ENCODE measurements around the gene ABCA6.

ABCA6 gene

DNA sequence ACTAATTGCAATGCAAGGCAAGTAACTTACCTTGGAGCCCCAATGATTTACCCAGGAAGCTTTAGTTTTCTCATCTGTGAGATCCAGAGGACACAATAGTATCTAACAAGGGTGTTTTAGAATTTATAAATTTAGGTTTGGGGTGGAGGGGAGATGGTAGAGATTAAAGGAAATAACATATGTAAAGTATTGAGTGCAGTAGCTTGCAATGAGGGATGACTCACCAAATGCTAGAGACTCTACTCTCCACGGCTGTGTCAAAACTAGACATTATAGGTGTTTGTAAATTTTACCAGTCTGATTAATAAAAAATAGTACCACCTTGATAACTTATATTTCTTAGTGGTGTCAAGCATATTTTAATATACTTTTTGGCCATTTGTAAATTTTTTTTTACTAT is 77.2 kb downstream of the ABCA6 start:
- no peak for TF ChIP-seq CTCF (IDR thresholded peaks at IDR 0.05; ENCODE audit: borderline replicate concordance, insufficient read depth, low read depth, low read length)
- no peak overlapping the region for H3K4me3 ChIP-seq (ENCODE audit: low read depth, low read length)

- H3K4me3 ChIP-seq (ENCODE audit: low read depth, low read length): no peak overlapping the region
- TF ChIP-seq CTCF (IDR thresholded peaks at IDR 0.05; ENCODE audit: borderline replicate concordance, insufficient read depth, low read depth, low read length): no peak
Measured at GRCh38 chr17:69064001-69064400, 77.7 kb downstream of the ABCA6 start.

- no peak overlapping the region for H3K4me3 ChIP-seq (ENCODE audit: low read depth, low read length)
Measured at GRCh38 chr17:69062860-69063581, 78.7 kb downstream of the ABCA6 start.

DNA sequence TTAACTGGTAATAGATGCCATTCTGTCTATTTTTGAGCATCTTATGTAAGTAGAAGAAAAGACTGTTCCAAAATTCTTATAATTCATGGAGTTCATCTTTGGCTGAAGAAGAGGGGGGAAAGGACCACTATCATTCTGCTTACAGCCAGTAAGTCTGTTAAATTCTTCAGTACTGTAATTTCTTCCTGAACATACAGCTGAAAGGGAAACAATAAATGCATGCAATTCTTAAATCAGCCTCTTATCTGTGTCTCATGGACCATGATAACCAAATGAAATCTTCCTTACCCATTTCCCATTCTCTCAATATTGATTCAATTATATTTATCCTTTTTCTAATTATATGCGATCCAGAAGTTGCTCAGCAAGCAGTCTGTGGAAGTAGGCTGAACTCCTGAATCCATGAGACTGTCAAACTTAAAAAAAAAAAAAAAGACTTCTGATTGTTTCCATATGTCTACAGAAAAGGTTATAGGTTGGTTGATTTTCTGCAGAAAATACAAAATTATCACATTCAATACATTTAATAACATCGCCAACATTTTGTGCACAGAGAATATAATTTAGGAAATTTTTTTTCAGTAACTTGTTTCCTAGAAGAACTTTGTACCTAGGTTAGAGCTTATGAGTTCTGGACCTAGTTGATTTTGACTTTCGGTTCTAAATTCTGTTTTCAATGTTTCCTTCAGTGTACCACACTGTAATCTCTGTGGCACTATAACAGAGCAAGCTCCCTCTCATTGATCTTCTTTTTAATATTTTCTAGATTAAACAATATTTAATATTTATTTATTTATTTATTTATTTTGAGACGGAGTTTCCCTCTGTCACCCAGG is 79.8 kb downstream of the ABCA6 start:
- H3K4me3 ChIP-seq (ENCODE audit: low read depth, low read length): no peak overlapping the region
- no peak for TF ChIP-seq CTCF (IDR thresholded peaks at IDR 0.05; ENCODE audit: borderline replicate concordance, insufficient read depth, low read depth, low read length)

More at GRCh38 chr17:69062860-69063581, 78.7 kb downstream of the ABCA6 start:
- TF ChIP-seq CTCF (IDR thresholded peaks at IDR 0.05; ENCODE audit: borderline replicate concordance, insufficient read depth, low read depth, low read length): no peak

DNA sequence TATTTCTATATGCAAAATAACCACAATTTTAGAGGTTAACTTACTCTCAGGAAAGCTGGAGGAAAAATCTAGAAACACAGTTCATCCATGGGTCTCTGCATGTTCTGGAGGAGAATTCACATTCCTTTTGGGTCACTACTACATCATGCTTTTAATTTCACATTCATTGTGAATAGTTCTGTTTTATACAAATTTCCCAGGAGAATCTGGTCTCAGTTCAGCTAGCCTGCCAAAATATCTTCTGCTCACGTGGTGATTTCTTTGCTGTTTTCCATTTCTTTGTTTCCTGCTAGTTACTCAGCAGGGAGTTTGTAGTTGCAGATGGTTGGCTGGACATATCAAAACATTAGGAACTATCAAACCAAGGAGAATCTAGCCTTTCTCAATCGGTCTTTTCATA is 80.9 kb downstream of the ABCA6 start, which contains the start of gene ABCA9:
TSS of gene ABCA9 (minus strand) at position 106 of the 400 bp plus-strand sequence. CDS start 9,801 bp downstream, outside the sequence.
- H3K4me3 ChIP-seq (ENCODE audit: low read depth, low read length): no peak within 1 kb of the TSS
- no peak for TF ChIP-seq CTCF (IDR thresholded peaks at IDR 0.05; ENCODE audit: borderline replicate concordance, insufficient read depth, low read depth, low read length)

DNA sequence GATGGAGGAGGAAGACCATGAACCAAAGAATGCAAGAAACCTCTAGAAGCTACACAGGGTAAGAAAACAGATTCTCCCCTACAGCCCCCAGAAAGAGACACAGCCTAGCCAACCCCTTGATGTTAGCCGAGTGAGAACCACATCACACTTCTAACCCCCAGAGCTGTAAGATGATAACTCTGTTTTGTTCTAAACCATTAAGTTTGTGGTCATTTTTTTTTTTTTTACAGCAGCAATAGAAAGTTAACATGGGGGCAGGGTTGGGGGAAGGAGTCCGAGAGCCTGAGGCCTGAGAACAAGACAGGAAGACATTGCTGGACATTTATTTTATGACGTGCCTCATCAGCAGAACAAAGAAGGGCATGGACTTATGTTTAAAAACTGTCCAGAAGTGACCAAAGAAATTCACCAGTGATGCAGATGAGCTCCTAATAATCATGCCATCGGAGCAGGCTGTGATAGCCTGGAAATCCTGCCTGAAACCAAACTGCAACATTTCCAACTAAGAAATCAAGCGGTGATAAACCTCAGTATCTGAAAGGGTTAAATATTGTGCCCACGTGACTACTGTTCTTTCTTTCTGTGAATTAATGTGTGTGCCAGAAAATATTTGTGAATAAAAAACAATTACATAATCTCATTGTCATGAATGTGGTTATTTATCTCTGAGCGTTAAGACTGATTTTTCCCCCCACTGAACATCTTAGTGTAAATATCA is 82.1 kb downstream of the ABCA6 start:
- TF ChIP-seq CTCF (IDR thresholded peaks at IDR 0.05; ENCODE audit: borderline replicate concordance, insufficient read depth, low read depth, low read length): no peak
- H3K4me3 ChIP-seq (ENCODE audit: low read depth, low read length): no peak overlapping the region
